HG03575 (cell line): ENCODE data around the gene SLC6A12.

Experiments used
- ATAC-seq: cut with Tn5 transposase; IDR thresholded peaks from one replicate; pipeline ENCODE4 v1.9.1; 2021; ENCODE audit not compliant: unreplicated experiment, insufficient number of reproducible peaks, low FRiP score; ENCODE audit errors: extremely low read depth

Gene SLC6A12

GRCh38 chr12:205026-205425 is 8.9 kb downstream of the SLC6A12 start:
- no peak for ATAC-seq

- ATAC-seq = no peak
Observed at GRCh38 chr12:204261-204678, 9.7 kb downstream of the SLC6A12 start.

- no peak for ATAC-seq
Observed at GRCh38 chr12:203462-204260, 10.3 kb downstream of the SLC6A12 start.

GRCh38 chr12:203074-203461 is 10.9 kb downstream of the SLC6A12 start:
- no peak for ATAC-seq

- ATAC-seq = no peak
Observed at GRCh38 chr12:202081-202731, 11.8 kb downstream of the SLC6A12 start.

- ATAC-seq = no peak
Observed at GRCh38 chr12:201361-201760, 12.6 kb downstream of the SLC6A12 start.

- no peak for ATAC-seq
Observed at GRCh38 chr12:198705-199104, 15.3 kb downstream of the SLC6A12 start.

- ATAC-seq = no peak
Observed at GRCh38 chr12:197911-198695, 15.9 kb downstream of the SLC6A12 start.

- ATAC-seq = no peak
Observed at GRCh38 chr12:197347-197746, 16.6 kb downstream of the SLC6A12 start.

GRCh38 chr12:196436-196835 is 17.5 kb downstream of the SLC6A12 start:
- no peak for ATAC-seq

- no peak for ATAC-seq
Observed at GRCh38 chr12:195951-196350, 18.0 kb downstream of the SLC6A12 start.

- no peak for ATAC-seq
Observed at GRCh38 chr12:195156-195555, 18.8 kb downstream of the SLC6A12 start.

GRCh38 chr12:194276-194675 is 19.7 kb downstream of the SLC6A12 start:
- no peak for ATAC-seq

- no peak for ATAC-seq
Observed at GRCh38 chr12:193261-193660, 20.7 kb downstream of the SLC6A12 start.

GRCh38 chr12:191541-191940 is 22.4 kb downstream of the SLC6A12 start:
- no peak for ATAC-seq

- no peak for ATAC-seq
Observed at GRCh38 chr12:190881-191280, 23.1 kb downstream of the SLC6A12 start.

GRCh38 chr12:189622-189962 is 24.4 kb downstream of the SLC6A12 start:
- no peak for ATAC-seq

GRCh38 chr12:188910-189621 is 24.9 kb downstream of the SLC6A12 start:
- no peak for ATAC-seq
